GM19438 (cell line): Measurements from ENCODE around the gene PTPN14.
"Not testable (repeated sequence)": the region's sequence is repeated elsewhere in the genome, so short reads cannot be mapped to it uniquely, and the experiment has no call there.

ENCODE experiments used
- ATAC-seq: cut with Tn5 transposase; IDR thresholded peaks from one replicate; pipeline ENCODE4 v1.9.1; 2021; ENCODE audit warnings: low read depth; ENCODE audit not compliant: unreplicated experiment

PTPN14 gene

DNA sequence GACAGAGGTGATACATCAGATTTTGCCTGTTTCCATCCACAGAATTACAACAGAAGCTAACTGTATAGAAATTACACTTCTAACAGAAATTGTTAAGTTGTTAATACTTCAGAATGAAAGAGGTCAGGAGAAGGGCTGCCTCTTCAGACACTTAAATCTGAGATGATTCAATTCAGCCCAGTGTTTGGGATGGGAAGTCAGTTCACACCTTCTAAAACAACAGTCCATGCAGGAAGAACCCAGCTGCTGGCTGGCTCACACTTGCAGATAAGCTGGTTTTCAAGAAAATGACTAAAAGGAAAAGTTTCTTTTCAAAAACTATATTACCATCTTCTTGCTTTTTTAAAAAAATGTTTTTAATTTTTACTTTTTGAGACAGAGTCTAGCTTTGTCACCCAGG, 138.1 kb downstream of the PTPN14 start:
- no peak for ATAC-seq

DNA sequence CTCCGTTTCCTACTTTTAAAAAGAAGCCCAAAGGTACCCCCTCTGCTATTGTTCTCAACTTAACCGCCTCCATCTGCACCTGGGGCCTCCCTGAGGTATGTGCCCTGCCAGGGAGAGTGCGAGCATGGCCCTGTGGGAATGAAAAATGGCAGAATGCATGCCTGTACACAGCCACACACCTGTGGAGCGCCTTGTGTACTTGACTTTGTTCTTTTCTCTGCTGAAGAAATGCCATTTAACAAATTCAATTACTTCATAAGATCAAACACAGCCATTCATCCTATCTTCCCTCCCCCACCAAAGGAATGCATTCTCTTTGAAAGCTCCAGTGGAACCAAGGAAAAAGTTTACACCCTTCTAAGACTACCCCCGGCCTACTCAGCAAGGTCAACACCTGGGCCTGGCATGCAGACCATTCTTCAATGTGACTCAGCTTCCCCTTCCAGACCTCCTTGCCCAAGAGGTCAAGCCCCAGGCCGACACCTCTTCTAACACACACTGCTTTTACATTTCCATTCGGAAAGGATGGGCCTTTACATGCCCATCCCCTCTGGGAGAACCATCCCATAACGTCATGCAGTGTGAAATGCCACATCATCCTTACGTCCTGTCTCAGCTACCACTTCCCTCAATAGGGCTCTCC, 146.7 kb downstream of the PTPN14 start:
- ATAC-seq = peak; percentile 28

DNA sequence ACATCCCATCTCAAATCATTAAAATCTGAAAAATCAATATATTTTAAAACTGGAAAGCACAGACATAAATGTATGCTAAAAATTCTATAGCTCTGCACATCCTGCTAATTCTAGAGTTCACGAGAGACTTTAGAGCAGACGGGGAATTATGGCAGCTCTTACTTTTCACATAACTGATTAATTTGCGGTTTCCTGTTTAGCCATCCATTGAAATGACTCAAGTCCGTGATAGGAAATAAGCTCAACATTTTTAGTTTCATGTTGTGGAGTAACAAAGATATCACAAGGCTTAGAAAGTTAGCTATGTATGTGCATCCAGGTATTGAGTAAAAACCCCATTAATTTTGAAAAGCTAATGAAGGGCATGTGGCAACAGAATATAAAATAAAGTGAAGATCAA, 147.2 kb downstream of the PTPN14 start:
- ATAC-seq = peak; percentile 88

GRCh38 chr1:214403431-214403830, 148.0 kb downstream of the PTPN14 start:
- no peak for ATAC-seq

GRCh38 chr1:214402613-214403083, 148.8 kb downstream of the PTPN14 start:
- no peak for ATAC-seq

DNA sequence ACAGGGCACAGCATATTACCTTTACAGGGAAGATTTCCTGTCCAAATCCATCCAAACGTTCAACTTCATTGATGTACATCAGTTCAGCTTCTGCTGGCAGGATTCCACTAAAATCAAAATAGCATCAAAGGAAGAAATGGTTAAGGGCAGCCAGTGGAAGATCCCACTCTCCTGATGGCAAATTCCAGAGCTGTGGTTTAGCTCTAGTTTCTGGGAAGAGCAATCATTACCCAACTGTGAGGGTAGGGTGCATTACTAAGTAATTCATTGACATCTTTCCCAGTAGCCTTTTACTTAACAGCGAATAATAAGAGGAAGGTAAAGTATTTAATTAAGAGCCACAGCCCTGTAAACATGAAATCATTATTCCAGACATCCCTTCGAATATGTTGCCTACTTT, 149.7 kb downstream of the PTPN14 start:
- no peak for ATAC-seq

GRCh38 chr1:214400131-214400530, 151.3 kb downstream of the PTPN14 start:
- no peak for ATAC-seq

GRCh38 chr1:214398490-214398889, 152.9 kb downstream of the PTPN14 start:
- ATAC-seq = no peak

GRCh38 chr1:214397497-214397896, 153.9 kb downstream of the PTPN14 start:
- no peak for ATAC-seq

GRCh38 chr1:214396330-214396729, 155.1 kb downstream of the PTPN14 start:
- no peak for ATAC-seq

DNA sequence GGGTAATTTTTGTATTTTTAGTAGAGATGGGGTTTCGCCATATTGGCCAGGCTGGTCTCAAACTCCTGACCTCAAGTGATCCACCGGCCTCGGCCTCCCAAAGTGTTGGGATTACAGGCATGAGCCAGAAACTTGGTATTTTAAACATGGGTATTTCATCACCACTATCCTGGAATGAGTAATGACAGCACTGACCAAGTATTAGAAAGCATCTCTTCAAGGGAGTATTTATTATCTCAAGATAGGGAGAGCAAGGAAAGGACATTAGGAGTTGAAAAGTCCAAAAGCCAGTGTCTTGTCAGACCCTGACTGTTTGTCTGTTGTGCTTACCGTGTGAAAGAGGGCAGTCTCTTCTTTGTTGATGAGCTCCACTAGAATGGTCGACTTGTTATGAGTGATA, 156.8 kb downstream of the PTPN14 start:
- not testable (repeated sequence) for ATAC-seq

GRCh38 chr1:214393086-214393485, 158.3 kb downstream of the PTPN14 start:
- ATAC-seq = no peak

GRCh38 chr1:214391873-214392645, 159.3 kb downstream of the PTPN14 start:
- no peak for ATAC-seq

GRCh38 chr1:214389734-214390133, 161.7 kb downstream of the PTPN14 start:
- no peak for ATAC-seq

DNA sequence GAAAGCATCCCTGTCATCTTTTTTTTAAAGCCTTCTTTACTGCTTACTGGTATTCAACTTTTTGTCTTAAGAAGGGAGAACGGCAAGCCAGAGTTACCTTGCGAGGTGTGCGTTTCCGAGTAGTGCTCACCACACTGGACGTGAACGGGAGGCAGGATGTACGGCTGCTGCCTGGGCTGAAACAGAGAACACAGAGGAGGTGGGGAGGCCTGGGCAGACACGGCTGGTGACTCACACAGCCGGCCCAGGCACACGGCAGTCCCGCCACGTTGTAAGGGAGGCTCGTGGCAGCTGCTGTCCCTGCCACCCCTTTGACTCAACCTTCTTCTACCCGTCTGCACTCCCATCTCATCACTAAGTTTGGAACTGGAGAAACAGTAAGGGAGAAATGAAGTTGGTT, 164.7 kb downstream of the PTPN14 start:
- ATAC-seq = no peak

DNA sequence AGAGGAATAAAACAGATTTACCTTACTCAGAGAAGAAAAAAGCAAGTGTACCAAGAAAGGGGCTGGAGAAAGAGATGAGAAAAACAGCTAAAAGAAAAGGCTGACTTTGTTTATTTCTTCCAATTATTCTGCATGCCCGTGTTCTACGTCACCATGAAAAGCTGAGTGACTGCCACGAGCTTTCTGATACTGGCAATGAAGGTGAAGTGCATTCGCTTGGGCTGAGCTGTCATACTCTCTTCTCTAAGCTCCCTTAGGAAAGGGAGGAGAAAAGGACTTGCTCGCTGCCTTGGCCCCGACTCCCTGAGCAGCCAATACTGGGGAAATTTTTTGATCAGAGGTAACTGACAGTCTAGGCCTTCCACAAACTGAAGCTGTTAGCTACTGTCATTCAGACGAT, 165.1 kb downstream of the PTPN14 start:
- ATAC-seq = no peak

DNA sequence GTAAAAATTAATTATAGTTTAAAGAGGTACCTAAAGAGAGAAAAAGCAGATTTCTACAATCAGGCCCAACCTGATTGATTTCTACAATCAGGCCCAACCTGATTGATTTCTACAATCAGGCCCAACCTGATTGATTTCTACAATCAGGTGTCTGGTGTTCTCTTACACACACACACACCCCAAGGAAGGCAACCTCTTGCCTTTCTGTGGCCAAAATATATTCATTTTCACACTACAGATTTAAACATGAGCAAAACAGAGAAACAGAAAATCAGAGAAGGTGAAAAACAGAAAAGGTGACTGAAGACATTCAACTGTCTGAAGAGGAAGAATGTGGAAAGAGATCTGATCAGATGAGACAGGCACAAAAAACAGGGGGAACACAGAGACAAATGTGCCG, 166.0 kb downstream of the PTPN14 start:
- ATAC-seq = no peak

GRCh38 chr1:214384373-214385079, 166.9 kb downstream of the PTPN14 start:
- ATAC-seq = no peak

- ATAC-seq = no peak
These were observed 167.7 kb downstream of the PTPN14 start for GRCh38 chr1:214383381-214384372.

GRCh38 chr1:214380986-214381695, 170.3 kb downstream of the PTPN14 start:
- ATAC-seq = no peak
